BJ (cell line): ENCODE results near the gene ENGASE. TPM values are rescaled to one million over a fixed set of nuclear protein-coding genes. Genes with fewer than 3 reads are reported as not detected.

ENCODE experiments used
- CTCF ChIA-PET: fragments of 350-600 bp; formaldehyde crosslinking; extraction: SDS; loops from one replicate; lab custom pipeline; 2021; ENCODE audit warnings: antibody characterized with exemption, inconsistent platforms; lab: Yijun Ruan, JAX
- POLR2A ChIA-PET: fragments of 300-600 bp; sonication (Branson Sonifier 250); formaldehyde crosslinking; extraction: SDS; loops from one replicate; lab custom pipeline; 2021; ENCODE audit warnings: antibody characterized with exemption; lab: Charles Lee
- DNase-seq: peaks from one replicate; pipeline ENCODE4 v3.0.0-alpha.2; 2011; ENCODE audit warnings: low read depth
- H3K27me3 ChIP-seq: 2 replicates; pipeline ENCODE4 v1.6.0; 2011; ENCODE audit warnings: low read length; ENCODE audit not compliant: control insufficient read depth, insufficient read depth
- H3K36me3 ChIP-seq: 2 replicates; pipeline ENCODE4 v1.5.1; 2011; ENCODE audit warnings: low read length; ENCODE audit not compliant: control insufficient read depth, insufficient read depth
- H3K4me3 ChIP-seq: 2 replicates; pipeline ENCODE4 v1.5.1; 2011; ENCODE audit warnings: low read depth, mild to moderate bottlenecking, control low read depth, low read length
- CTCF ChIP-seq: IDR thresholded peaks from 2 replicates; pipeline ENCODE4 v1.5.1; 2011; ENCODE audit warnings: low read depth, mild to moderate bottlenecking, control low read depth, inconsistent platforms, low read length, moderate library complexity; ENCODE audit not compliant: insufficient read depth
- polyA plus RNA-seq: library from polyadenylated mRNA; depleted of rRNA; stranded (reverse); fragments of >200 nt; gene quantifications from 2 replicates; pipeline ENCODE4 v1.2.3, GENCODE V29; 2011

Gene ENGASE
- polyA plus RNA-seq, 1 experiment: 7.4 TPM

GRCh38 chr17:79109584-79109983 lies 35.0 kb downstream of the ENGASE start:
- Histone ChIP-seq H3K36me3 (no peaks in the 10 kb centered on the region), H3K4me3 (no peak overlapping the region), H3K27me3 (peaks cover 19% of the 10 kb centered on the region)
- no peak for DNase-seq
- ChIA-PET POLR2A (no interaction called here), CTCF (interaction anchor here (1.0 kb wide), 1 partner anchor 9 kb away, joined by 3 read pairs; no protein-coding TSS in a partner anchor)
- 0 out of 2 replicates have a peak, but pooled peaks have one; percentile 19 for TF ChIP-seq CTCF

GRCh38 chr17:79111097-79111496 lies 36.5 kb downstream of the ENGASE start:
- CTCF ChIA-PET: interaction anchor here (0.6 kb wide), 1 partner anchor 280 kb away, joined by 3 read pairs; no protein-coding TSS in a partner anchor
- Histone ChIP-seq H3K4me3 (no peak overlapping the region), H3K27me3 (peaks cover 19% of the 10 kb centered on the region), H3K36me3 (no peaks in the 10 kb centered on the region)
- TF ChIP-seq CTCF: no peak
- POLR2A ChIA-PET: no interaction called here
- no peak for DNase-seq

- CTCF ChIA-PET: interaction anchor here (0.9 to 2.3 kb wide), 2 partner anchors 25 to 288 kb away, joined by 4 to 7 read pairs; no protein-coding TSS in a partner anchor
- peaks cover 20% of the 10 kb centered on the region for H3K27me3 ChIP-seq
- DNase-seq: no peak
- no peak overlapping the region for H3K4me3 ChIP-seq
- no peak for TF ChIP-seq CTCF
- no peaks in the 10 kb centered on the region for H3K36me3 ChIP-seq
- POLR2A ChIA-PET: no interaction called here
Observed at GRCh38 chr17:79112471-79112870, 37.8 kb downstream of the ENGASE start.

- ChIA-PET CTCF (interaction anchor here (0.6 to 2.3 kb wide), 2 partner anchors 35 to 287 kb away, joined by 3 to 7 read pairs; no protein-coding TSS in a partner anchor), POLR2A (no interaction called here)
- H3K36me3 ChIP-seq: no peaks in the 10 kb centered on the region
- no peak for DNase-seq
- H3K4me3 ChIP-seq: no peak overlapping the region
- TF ChIP-seq CTCF: no peak
- peaks cover 18% of the 10 kb centered on the region for H3K27me3 ChIP-seq
Observed at GRCh38 chr17:79113699-79114457, 39.3 kb downstream of the ENGASE start.

GRCh38 chr17:79114458-79115301 lies 40.1 kb downstream of the ENGASE start:
- no peak for DNase-seq
- peaks cover 21% of the 10 kb centered on the region for H3K27me3 ChIP-seq
- H3K4me3 ChIP-seq: no peak overlapping the region
- CTCF ChIA-PET: interaction anchor here (2.3 kb wide), 1 partner anchor 286 kb away, joined by 7 read pairs; no protein-coding TSS in a partner anchor
- H3K36me3 ChIP-seq: no peaks in the 10 kb centered on the region
- POLR2A ChIA-PET: no interaction called here
- no peak for TF ChIP-seq CTCF
